Prostate gland (tissue), 2 donors: Measurements from ENCODE around the gene TTBK2. TPM values are rescaled to one million over a fixed set of nuclear protein-coding genes. Genes with fewer than 3 reads are reported as not detected.

Experiments used
- DNase-seq: peaks from one replicate; pipeline ENCODE4 v3.0.0-alpha.2; 2019; ENCODE audit warnings: low spot score
- H3K27ac ChIP-seq, 2 donors: fragments of 200-600 bp; sonication (generic); 2 replicates each; pipeline ENCODE4 v1.5.1; 2017 to 2019
- H3K27me3 ChIP-seq: fragments of 200-600 bp; sonication (generic); replicated peaks from 2 replicates; pipeline ENCODE4 v1.5.1; 2019; ENCODE audit not compliant: insufficient read depth
- H3K36me3 ChIP-seq, 2 donors: fragments of 200-600 bp; sonication (generic); 1 replicate in 1 of 2; 2 replicates in 1 of 2; pipeline versions ENCODE4 v1.5.1 to v1.8.1; 2017 to 2019
- H3K4me1 ChIP-seq: fragments of 200-600 bp; sonication (generic); replicated peaks from 2 replicates; pipeline ENCODE4 v1.5.1; 2019
- H3K4me3 ChIP-seq, 2 donors: fragments of 200-600 bp; sonication (generic); 2 replicates each; pipeline ENCODE4 v1.5.1; 2017 to 2019
- H3K9me3 ChIP-seq: fragments of 200-600 bp; sonication (generic); 2 replicates; pipeline ENCODE4 v1.5.1; 2017
- POLR2A ChIP-seq: fragments of 450-650 bp; IDR thresholded peaks from one replicate; pipeline ENCODE4 v1.6.1; 2016; ENCODE audit warnings: antibody characterized with exemption, mild to moderate bottlenecking
- POLR2AphosphoS5 ChIP-seq: sonication (generic); formaldehyde crosslinking; IDR thresholded peaks from one replicate; pipeline ENCODE4 v1.6.1; 2017; ENCODE audit warnings: antibody characterized with exemption
- WGBS: methylation state at CpG from one replicate; pipeline ENCODE4 v1.1.5; 2018; 5-methylcytosine and 5-hydroxymethylcytosine counted together
- intact Hi-C: fragments of 100-400 bp; cut with DNase I; formaldehyde crosslinking; loops from one replicate; pipeline ENCODE4 v1.14.2; 2022
- total RNA-seq, 2 donors: library from RNA; depleted of rRNA; stranded (reverse); fragments of >200 nt; gene quantifications; one replicate each; pipeline ENCODE4 v1.1.0, GENCODE V29; 2016
- TF ChIP-seq, protein P1 (sequence below), 4 experiments: fragments of 200-600 bp in 2 of 4; fragments of 450-650 bp in 2 of 4; sonication (generic) in 2 of 4; IDR thresholded peaks; 1 replicate in 3 of 4; 2 replicates in 1 of 4; pipeline ENCODE4 v1.5.1; 2016 to 2019; ENCODE audit warnings: antibody characterized with exemption in 4 of 4, mild to moderate bottlenecking in 2 of 4, moderate library complexity in 2 of 4

Gene TTBK2
- total RNA-seq, 2 donors from 2014 or later = 20.4 to 30.3 TPM

- H3K27me3 ChIP-seq = no peaks in the 10 kb centered on the region
- no peak overlapping the region for H3K4me3 ChIP-seq
- peaks cover 6 to 10% of the 10 kb centered on the region in 2 donors for H3K36me3 ChIP-seq
- H3K4me1 ChIP-seq = no peaks in the 10 kb centered on the region
- 93% methylated on average over 6 of the region's 6 CpGs for WGBS
- H3K9me3 ChIP-seq = no peaks in the 10 kb centered on the region
- TF ChIP-seq, protein P1, sequence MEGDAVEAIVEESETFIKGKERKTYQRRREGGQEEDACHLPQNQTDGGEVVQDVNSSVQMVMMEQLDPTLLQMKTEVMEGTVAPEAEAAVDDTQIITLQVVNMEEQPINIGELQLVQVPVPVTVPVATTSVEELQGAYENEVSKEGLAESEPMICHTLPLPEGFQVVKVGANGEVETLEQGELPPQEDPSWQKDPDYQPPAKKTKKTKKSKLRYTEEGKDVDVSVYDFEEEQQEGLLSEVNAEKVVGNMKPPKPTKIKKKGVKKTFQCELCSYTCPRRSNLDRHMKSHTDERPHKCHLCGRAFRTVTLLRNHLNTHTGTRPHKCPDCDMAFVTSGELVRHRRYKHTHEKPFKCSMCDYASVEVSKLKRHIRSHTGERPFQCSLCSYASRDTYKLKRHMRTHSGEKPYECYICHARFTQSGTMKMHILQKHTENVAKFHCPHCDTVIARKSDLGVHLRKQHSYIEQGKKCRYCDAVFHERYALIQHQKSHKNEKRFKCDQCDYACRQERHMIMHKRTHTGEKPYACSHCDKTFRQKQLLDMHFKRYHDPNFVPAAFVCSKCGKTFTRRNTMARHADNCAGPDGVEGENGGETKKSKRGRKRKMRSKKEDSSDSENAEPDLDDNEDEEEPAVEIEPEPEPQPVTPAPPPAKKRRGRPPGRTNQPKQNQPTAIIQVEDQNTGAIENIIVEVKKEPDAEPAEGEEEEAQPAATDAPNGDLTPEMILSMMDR (IDR thresholded peaks at IDR 0.05) = no peak
- TF ChIP-seq POLR2AphosphoS5 (no peak), POLR2A (no peak)
- H3K27ac ChIP-seq = no peak overlapping the region
- DNase-seq = no peak
- intact Hi-C loops = no loop called here
Observed at GRCh38 chr15:42724276-42724675, 196.3 kb downstream of the TTBK2 start.

DNA sequence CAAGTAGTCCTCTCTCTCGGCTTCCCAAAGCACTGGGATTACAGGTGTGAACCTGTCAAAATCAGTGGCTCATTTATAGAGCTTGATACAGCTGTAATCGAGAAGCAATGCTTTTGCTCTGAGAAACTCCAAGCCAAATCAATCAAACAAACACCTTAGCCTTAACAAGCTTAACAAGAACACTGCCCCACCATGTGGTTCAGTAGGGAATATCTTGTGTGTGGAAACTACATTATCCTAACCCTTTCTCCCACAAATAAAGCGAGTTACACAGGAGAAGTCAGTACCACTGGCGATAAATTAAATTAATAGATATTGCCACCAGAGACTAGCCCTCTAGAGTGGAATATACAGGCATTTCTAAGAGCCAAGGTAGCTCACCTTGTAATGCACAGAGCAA is 197.5 kb downstream of the TTBK2 start:
- no peaks in the 10 kb centered on the region for H3K27me3 ChIP-seq
- TF ChIP-seq POLR2A (no peak), POLR2AphosphoS5 (no peak)
- TF ChIP-seq, protein P1 (IDR thresholded peaks at IDR 0.05) = peak in 3 of 4 experiments; percentile 9 to 51 (median 37)
- H3K27ac ChIP-seq = no peak overlapping the region
- no peak for DNase-seq
- peaks cover 6 to 7% of the 10 kb centered on the region in 2 donors for H3K36me3 ChIP-seq
- no peaks in the 10 kb centered on the region for H3K9me3 ChIP-seq
- WGBS = 67% methylated on average over 4 of the region's 4 CpGs
- H3K4me3 ChIP-seq = no peak overlapping the region
- intact Hi-C loops = no loop called here
- H3K4me1 ChIP-seq = no peaks in the 10 kb centered on the region

DNA sequence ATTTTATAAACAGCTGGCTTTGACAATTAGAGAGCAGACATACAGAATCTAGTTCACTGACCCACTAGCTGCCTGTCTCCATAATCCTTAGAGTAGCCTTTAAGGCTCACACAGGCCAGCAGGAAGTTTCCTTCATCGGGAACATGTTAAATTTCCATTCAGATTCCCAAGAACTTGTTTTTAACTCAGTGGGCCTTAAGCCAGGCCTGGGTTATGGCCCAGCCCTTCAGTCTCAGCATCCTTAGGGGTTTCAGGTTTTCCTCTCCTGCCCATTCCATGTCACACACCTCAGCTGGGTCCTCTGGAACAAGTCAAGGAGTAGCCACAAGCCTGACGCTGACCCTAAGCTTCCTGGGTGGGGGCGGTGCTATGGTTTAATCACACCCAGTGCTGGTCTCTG is 198.7 kb downstream of the TTBK2 start:
- Histone ChIP-seq H3K27ac (no peak overlapping the region), H3K9me3 (no peaks in the 10 kb centered on the region), H3K27me3 (no peaks in the 10 kb centered on the region), H3K4me1 (no peaks in the 10 kb centered on the region), H3K36me3 (peaks cover 0 to 6% of the 10 kb centered on the region in 2 donors), H3K4me3 (no peak overlapping the region)
- WGBS = 75% methylated on average over 3 of the region's 3 CpGs
- no peak for TF ChIP-seq POLR2AphosphoS5
- TF ChIP-seq, protein P1 (IDR thresholded peaks at IDR 0.05) = no peak
- no peak for DNase-seq
- intact Hi-C loops = no loop called here

GRCh38 chr15:42721016-42721415 is 199.6 kb downstream of the TTBK2 start:
- H3K4me1 ChIP-seq = no peaks in the 10 kb centered on the region
- no peaks in the 10 kb centered on the region for H3K27me3 ChIP-seq
- no peaks in the 10 kb centered on the region for H3K9me3 ChIP-seq
- intact Hi-C loops = no loop called here
- H3K4me3 ChIP-seq = no peak overlapping the region
- 78% methylated on average over 6 of the region's 6 CpGs for WGBS
- no peak for DNase-seq
- H3K36me3 ChIP-seq = peaks cover 0 to 6% of the 10 kb centered on the region in 2 donors
- no peak for TF ChIP-seq POLR2A
- TF ChIP-seq, protein P1 (IDR thresholded peaks at IDR 0.05) = no peak
- TF ChIP-seq POLR2AphosphoS5 = no peak
- no peak overlapping the region for H3K27ac ChIP-seq

- 85% methylated on average over 3 of the region's 3 CpGs for WGBS
- no peaks in the 10 kb centered on the region for H3K4me1 ChIP-seq
- no peaks in the 10 kb centered on the region for H3K27me3 ChIP-seq
- no peaks in the 10 kb centered on the region for H3K9me3 ChIP-seq
- peaks cover 0 to 1% of the 10 kb centered on the region in 2 donors for H3K36me3 ChIP-seq
- DNase-seq = no peak
- TF ChIP-seq, protein P1 (IDR thresholded peaks at IDR 0.05) = no peak
- TF ChIP-seq POLR2AphosphoS5 (no peak), POLR2A (no peak)
- H3K27ac ChIP-seq = no peak overlapping the region
- H3K4me3 ChIP-seq = no peak overlapping the region
- intact Hi-C loops = no loop called here
Observed at GRCh38 chr15:42720071-42720470, 200.5 kb downstream of the TTBK2 start.
